Central memory CD4-positive, alpha-beta T cell (primary cell): Measurements from ENCODE around the gene DAGLA.
"Not testable (repeated sequence)": the region's sequence is repeated elsewhere in the genome, so short reads cannot be mapped to it uniquely, and the experiment has no call there.

ENCODE experiments used
- DNase-seq: peaks from one replicate; pipeline ENCODE4 v3.0.0; 2022
- total RNA-seq, 3 experiments: gene quantifications; one replicate each; lab custom pipeline; 2026; lab: John Stamatoyannopoulos, UW

Gene DAGLA
- total RNA-seq = 0.38 to 3.9 (median 1.1) reads per million in 3 experiments

GRCh38 chr11:61679893-61680621 is at the start of gene DAGLA:
DAGLA (plus strand) TSS chr11:61680391; CDS start chr11:61720156, 39,765 bp downstream.
- DNase-seq = peak; percentile 67

- no peak for DNase-seq
Measured at GRCh38 chr11:61632096-61632495, 48.1 kb upstream of the DAGLA start.

GRCh38 chr11:61635304-61635703 is 44.9 kb upstream of the DAGLA start:
- DNase-seq = no peak

- no peak for DNase-seq
Measured at GRCh38 chr11:61635787-61636186, 44.4 kb upstream of the DAGLA start.

GRCh38 chr11:61636676-61637075 is 43.5 kb upstream of the DAGLA start:
- no peak for DNase-seq

- no peak for DNase-seq
Measured at GRCh38 chr11:61637277-61637676, 42.9 kb upstream of the DAGLA start.

GRCh38 chr11:61639816-61640443 is 40.3 kb upstream of the DAGLA start:
- no peak for DNase-seq

- no peak for DNase-seq
Measured at GRCh38 chr11:61642162-61642561, 38.0 kb upstream of the DAGLA start.

- no peak for DNase-seq
Measured at GRCh38 chr11:61645179-61645868, 34.9 kb upstream of the DAGLA start.

- DNase-seq = no peak
Measured at GRCh38 chr11:61647529-61647928, 32.7 kb upstream of the DAGLA start.

GRCh38 chr11:61650781-61651571 is 29.2 kb upstream of the DAGLA start:
- DNase-seq = no peak

- DNase-seq = no peak
Measured at GRCh38 chr11:61652135-61652534, 28.1 kb upstream of the DAGLA start.

GRCh38 chr11:61654397-61654829 is 25.8 kb upstream of the DAGLA start:
- DNase-seq = no peak

GRCh38 chr11:61655266-61656159 is 24.7 kb upstream of the DAGLA start:
- not testable (repeated sequence) for DNase-seq

- no peak for DNase-seq
Measured at GRCh38 chr11:61656347-61657077, 23.7 kb upstream of the DAGLA start.

- DNase-seq = no peak
Measured at GRCh38 chr11:61657566-61658290, 22.5 kb upstream of the DAGLA start.

- no peak for DNase-seq
Measured at GRCh38 chr11:61659413-61660196, 20.6 kb upstream of the DAGLA start.

GRCh38 chr11:61660997-61661396 is 19.2 kb upstream of the DAGLA start:
- not testable (repeated sequence) for DNase-seq

GRCh38 chr11:61666684-61667297 is 13.4 kb upstream of the DAGLA start:
- no peak for DNase-seq
